SK-N-SH (cell line): Measurements from ENCODE around the gene CTCF. TPM values are rescaled to one million over a fixed set of nuclear protein-coding genes. Genes with fewer than 3 reads are reported as not detected.

Experiments
- CTCF ChIA-PET: fragments of 300-600, 350-600 bp; formaldehyde crosslinking; extraction: SDS; loops from one replicate; lab custom pipeline; 2021; lab: Yijun Ruan, JAX
- POLR2A ChIA-PET: fragments of 350-600 bp; sonication (Branson Sonifier 250); formaldehyde crosslinking; extraction: SDS; loops from one replicate; lab custom pipeline; 2020; ENCODE audit warnings: antibody characterized with exemption, inconsistent platforms; lab: Yijun Ruan, JAX
- DNase-seq: peaks from one replicate; pipeline ENCODE4 v3.0.0; 2012
- H2AFZ ChIP-seq: fragments of 200-600 bp; sonication (generic); 2 replicates; pipeline ENCODE4 v1.8.1; 2016; ENCODE audit warnings: antibody characterized with exemption, mild to moderate bottlenecking, low read depth
- H3F3A ChIP-seq: fragments of 200-600 bp; sonication (generic); replicated peaks from 2 replicates; pipeline ENCODE3; 2016; ENCODE audit warnings: antibody characterized with exemption, mild to moderate bottlenecking; ENCODE audit not compliant: insufficient read depth
- H3K27ac ChIP-seq, 2 experiments: fragments of 200-500 bp in 1 of 2; fragments of 200-600 bp in 1 of 2; sonication (Bioruptor generic) in 1 of 2; sonication (generic), shearing (Covaris generic) in 1 of 2; 2 replicates each; pipeline versions ENCODE4 v1.5.1 to v1.6.1; 2014 to 2016; ENCODE audit warnings: low read depth in 2 of 2, inconsistent platforms in 1 of 2, low read length in 1 of 2, mild to moderate bottlenecking in 1 of 2, mixed read lengths in 1 of 2
- H3K27me3 ChIP-seq: fragments of 200-600 bp; sonication (generic), shearing (Covaris generic); 2 replicates; pipeline ENCODE4 v1.6.1; 2016; ENCODE audit warnings: mixed run types; ENCODE audit not compliant: insufficient read depth
- H3K36me3 ChIP-seq, 2 experiments: fragments of 200-500 bp in 1 of 2; fragments of 200-600 bp in 1 of 2; sonication (Bioruptor generic) in 1 of 2; sonication (generic) in 1 of 2; replicated peaks in 1 of 2; 2 replicates each; pipeline versions ENCODE3 to v1.5.1; 2014 to 2016; ENCODE audit warnings: low read length in 1 of 2, mild to moderate bottlenecking in 1 of 2; ENCODE audit not compliant: insufficient read depth in 2 of 2, control insufficient read depth in 1 of 2
- H3K4me1 ChIP-seq, 2 experiments: fragments of 200-500 bp in 1 of 2; fragments of 200-600 bp in 1 of 2; sonication (Bioruptor generic) in 1 of 2; sonication (generic), shearing (Covaris generic) in 1 of 2; 2 replicates each; pipeline versions ENCODE4 v1.5.1 to v1.6.1; 2014 to 2016; ENCODE audit warnings: low read depth in 1 of 2, low read length in 1 of 2, mixed run types in 1 of 2; ENCODE audit not compliant: insufficient read depth in 2 of 2, control insufficient read depth in 1 of 2
- H3K4me2 ChIP-seq: fragments of 200-600 bp; sonication (generic), shearing (Covaris generic); 2 replicates; pipeline ENCODE4 v1.6.1; 2017; ENCODE audit warnings: mixed run types
- H3K4me3 ChIP-seq, 2 experiments: fragments of 200-500 bp in 1 of 2; fragments of 200-600 bp in 1 of 2; sonication (Bioruptor generic) in 1 of 2; sonication (generic), shearing (Covaris generic) in 1 of 2; 2 replicates each; pipeline versions ENCODE4 v1.5.1 to v1.8.1; 2014 to 2016; ENCODE audit warnings: low read depth in 2 of 2, inconsistent platforms in 1 of 2, low read length in 1 of 2, mild to moderate bottlenecking in 1 of 2, mixed read lengths in 1 of 2, moderate library complexity in 1 of 2
- H3K79me2 ChIP-seq: fragments of 200-600 bp; sonication (generic); 2 replicates; pipeline ENCODE4 v1.8.1; 2017; ENCODE audit warnings: mild to moderate bottlenecking; ENCODE audit not compliant: insufficient read depth
- H3K9ac ChIP-seq: fragments of 200-600 bp; sonication (generic); 2 replicates; pipeline ENCODE4 v1.6.1; 2017; ENCODE audit warnings: mixed run types
- H3K9me2 ChIP-seq: fragments of 200-600 bp; sonication (generic); 2 replicates; pipeline ENCODE4 v1.6.1; 2017; ENCODE audit warnings: mixed run types
- H3K9me3 ChIP-seq: fragments of 200-600 bp; sonication (generic); 2 replicates; pipeline ENCODE4 v1.6.1; 2017; ENCODE audit warnings: mixed run types, mild to moderate bottlenecking, moderate library complexity
- H4K20me1 ChIP-seq: fragments of 200-600 bp; sonication (generic); 2 replicates; pipeline ENCODE4 v1.6.1; 2017; ENCODE audit warnings: mild to moderate bottlenecking, mixed run types; ENCODE audit not compliant: insufficient read depth
- CHD2 ChIP-seq: fragments of 150-350 bp; IDR thresholded peaks from 2 replicates; pipeline ENCODE4 v1.6.1; 2018; ENCODE audit warnings: low read length; ENCODE audit not compliant: partially characterized antibody
- EP300 ChIP-seq, 2 experiments: IDR thresholded peaks; 2 replicates each; pipeline versions ENCODE4 v1.4.0 to v1.6.1; 2012; ENCODE audit warnings: borderline replicate concordance in 1 of 2, low read depth in 1 of 2, low read length in 1 of 2
- EZH2phosphoT487 ChIP-seq: fragments of 200-600 bp; sonication (generic); IDR thresholded peaks from 2 replicates; pipeline ENCODE4 v1.6.1; 2017; ENCODE audit warnings: low read depth, mixed run types, mild to moderate bottlenecking, antibody characterized with exemption, moderate library complexity, borderline replicate concordance
- FOXM1 ChIP-seq: IDR thresholded peaks from 2 replicates; pipeline ENCODE4 v1.4.0; 2012; ENCODE audit warnings: low read depth, mild to moderate bottlenecking
- GATA2 ChIP-seq: sonication (generic); formaldehyde crosslinking; IDR thresholded peaks from 2 replicates; pipeline ENCODE4 v1.5.0; 2020; ENCODE audit warnings: mild to moderate bottlenecking, missing genetic modification reagents
- JUND ChIP-seq: IDR thresholded peaks from 2 replicates; pipeline ENCODE4 v1.4.0; 2012
- MEF2A ChIP-seq: IDR thresholded peaks from 2 replicates; pipeline ENCODE4 v1.4.0; 2012; ENCODE audit warnings: low read depth, borderline replicate concordance
- MXI1 ChIP-seq: IDR thresholded peaks from 2 replicates; pipeline ENCODE4 v1.6.1; 2012; ENCODE audit warnings: mild to moderate bottlenecking, low read depth, low read length, improper control_type of control experiment
- POLR2AphosphoS5 ChIP-seq: IDR thresholded peaks from 2 replicates; pipeline ENCODE4 v1.6.1; 2012; ENCODE audit warnings: low read depth, low read length
- RCOR1 ChIP-seq: fragments of 150-350 bp; IDR thresholded peaks from 2 replicates; pipeline ENCODE4 v1.6.1; 2017; ENCODE audit warnings: antibody characterized with exemption, low read length
- RFX5 ChIP-seq: IDR thresholded peaks from 2 replicates; pipeline ENCODE4 v1.6.1; 2012; ENCODE audit warnings: mild to moderate bottlenecking, improper control_type of control experiment, low read length
- RXRA ChIP-seq: IDR thresholded peaks from 2 replicates; pipeline ENCODE4 v1.4.0; 2012; ENCODE audit warnings: low read depth, mild to moderate bottlenecking, borderline replicate concordance
- TAF1 ChIP-seq: IDR thresholded peaks from 2 replicates; pipeline ENCODE4 v1.6.1; 2012; ENCODE audit warnings: low read depth, mild to moderate bottlenecking, low read length, moderate library complexity, borderline replicate concordance
- TCF12 ChIP-seq: IDR thresholded peaks from 2 replicates; pipeline ENCODE4 v1.4.0; 2012
- TEAD4 ChIP-seq: IDR thresholded peaks from 2 replicates; pipeline ENCODE4 v1.4.0; 2012; ENCODE audit warnings: mild to moderate bottlenecking, borderline replicate concordance; ENCODE audit not compliant: insufficient read depth
- USF2 ChIP-seq: fragments of 150-350 bp; IDR thresholded peaks from 2 replicates; pipeline ENCODE4 v1.6.1; 2017; ENCODE audit warnings: antibody characterized with exemption, low read length, low read depth, borderline replicate concordance
- YY1 ChIP-seq: IDR thresholded peaks from 2 replicates; pipeline ENCODE4 v1.4.0; 2012; ENCODE audit warnings: low read depth, mild to moderate bottlenecking
- WGBS: methylation state at CpG from one replicate; pipeline ENCODE4 v1.1.6; 2017; ENCODE audit warnings: low lambda C conversion rate; 5-methylcytosine and 5-hydroxymethylcytosine counted together
- polyA plus RNA-seq, 3 experiments: library from polyadenylated mRNA; depleted of rRNA; stranded (reverse); fragments of >200 nt; gene quantifications; 2 replicates each; pipeline ENCODE4 v1.2.3, GENCODE V29; 2012
- TF ChIP-seq, protein P1 (sequence below): fragments of 150-350 bp; IDR thresholded peaks from 2 replicates; pipeline ENCODE4 v1.6.1; 2016; ENCODE audit warnings: mild to moderate bottlenecking, low read depth, low read length
- TF ChIP-seq, protein P2 (sequence below): IDR thresholded peaks from 2 replicates; pipeline ENCODE4 v1.6.1; 2012; ENCODE audit warnings: mild to moderate bottlenecking, low read depth, low read length, moderate library complexity
- TF ChIP-seq, protein P3 (sequence below): IDR thresholded peaks from 2 replicates; pipeline ENCODE4 v1.4.0; 2012; ENCODE audit warnings: low read depth

The CTCF gene
- polyA plus RNA-seq, 1 of the 3 experiments (the other 2 are of a cell fraction): 19.6 TPM

- Histone ChIP-seq H2AFZ (peak overlapping the region; percentile 94), H3K79me2 (peaks cover 3% of the 10 kb centered on the region; the same call in 1 of the 2 replicates), H3K36me3 (peaks cover 0 to 13% of the 10 kb centered on the region in 2 experiments), H3K27ac (peak overlapping the region; percentile 56 to 86; a peak in 3 of 4 replicates), H3K4me2 (peak overlapping the region; percentile 99), H3K4me1 (peaks cover 10 to 27% of the 10 kb centered on the region in 2 experiments; a peak in 2 of 4 replicates), H3F3A (peaks cover 14% of the 10 kb centered on the region), H3K9me3 (no peaks in the 10 kb centered on the region), H4K20me1 (no peaks in the 10 kb centered on the region), H3K9ac (no peak overlapping the region), H3K9me2 (no peaks in the 10 kb centered on the region), H3K27me3 (no peaks in the 10 kb centered on the region), H3K4me3 (peak overlapping the region; percentile 67 to 73; a peak in 3 of 4 replicates)
- no peak for DNase-seq
- WGBS: 55% methylated on average over 8 of the region's 10 CpGs
- TF ChIP-seq TCF12 (no peak), MEF2A (no peak), TAF1 (no peak), EP300 (IDR thresholded peaks at IDR 0.05; ENCODE audit: borderline replicate concordance in 1 of 2, low read depth in 1 of 2, low read length in 1 of 2) (no peak), RXRA (no peak), EZH2phosphoT487 (no peak), POLR2AphosphoS5 (no peak)
- TF ChIP-seq, protein P1, sequence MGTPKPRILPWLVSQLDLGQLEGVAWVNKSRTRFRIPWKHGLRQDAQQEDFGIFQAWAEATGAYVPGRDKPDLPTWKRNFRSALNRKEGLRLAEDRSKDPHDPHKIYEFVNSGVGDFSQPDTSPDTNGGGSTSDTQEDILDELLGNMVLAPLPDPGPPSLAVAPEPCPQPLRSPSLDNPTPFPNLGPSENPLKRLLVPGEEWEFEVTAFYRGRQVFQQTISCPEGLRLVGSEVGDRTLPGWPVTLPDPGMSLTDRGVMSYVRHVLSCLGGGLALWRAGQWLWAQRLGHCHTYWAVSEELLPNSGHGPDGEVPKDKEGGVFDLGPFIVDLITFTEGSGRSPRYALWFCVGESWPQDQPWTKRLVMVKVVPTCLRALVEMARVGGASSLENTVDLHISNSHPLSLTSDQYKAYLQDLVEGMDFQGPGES: no peak
- TF ChIP-seq, protein P2, sequence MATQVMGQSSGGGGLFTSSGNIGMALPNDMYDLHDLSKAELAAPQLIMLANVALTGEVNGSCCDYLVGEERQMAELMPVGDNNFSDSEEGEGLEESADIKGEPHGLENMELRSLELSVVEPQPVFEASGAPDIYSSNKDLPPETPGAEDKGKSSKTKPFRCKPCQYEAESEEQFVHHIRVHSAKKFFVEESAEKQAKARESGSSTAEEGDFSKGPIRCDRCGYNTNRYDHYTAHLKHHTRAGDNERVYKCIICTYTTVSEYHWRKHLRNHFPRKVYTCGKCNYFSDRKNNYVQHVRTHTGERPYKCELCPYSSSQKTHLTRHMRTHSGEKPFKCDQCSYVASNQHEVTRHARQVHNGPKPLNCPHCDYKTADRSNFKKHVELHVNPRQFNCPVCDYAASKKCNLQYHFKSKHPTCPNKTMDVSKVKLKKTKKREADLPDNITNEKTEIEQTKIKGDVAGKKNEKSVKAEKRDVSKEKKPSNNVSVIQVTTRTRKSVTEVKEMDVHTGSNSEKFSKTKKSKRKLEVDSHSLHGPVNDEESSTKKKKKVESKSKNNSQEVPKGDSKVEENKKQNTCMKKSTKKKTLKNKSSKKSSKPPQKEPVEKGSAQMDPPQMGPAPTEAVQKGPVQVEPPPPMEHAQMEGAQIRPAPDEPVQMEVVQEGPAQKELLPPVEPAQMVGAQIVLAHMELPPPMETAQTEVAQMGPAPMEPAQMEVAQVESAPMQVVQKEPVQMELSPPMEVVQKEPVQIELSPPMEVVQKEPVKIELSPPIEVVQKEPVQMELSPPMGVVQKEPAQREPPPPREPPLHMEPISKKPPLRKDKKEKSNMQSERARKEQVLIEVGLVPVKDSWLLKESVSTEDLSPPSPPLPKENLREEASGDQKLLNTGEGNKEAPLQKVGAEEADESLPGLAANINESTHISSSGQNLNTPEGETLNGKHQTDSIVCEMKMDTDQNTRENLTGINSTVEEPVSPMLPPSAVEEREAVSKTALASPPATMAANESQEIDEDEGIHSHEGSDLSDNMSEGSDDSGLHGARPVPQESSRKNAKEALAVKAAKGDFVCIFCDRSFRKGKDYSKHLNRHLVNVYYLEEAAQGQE: no peak
- POLR2A ChIA-PET: interaction anchor here (1.0 to 2.4 kb wide), 3 partner anchors 105 to 179 kb away, joined by 3 to 11 read pairs (median 4); partner anchors contain the start of genes CTCF and RIPOR1
- CTCF ChIA-PET: interaction anchor here (0.6 to 18.3 kb wide), 31 partner anchors 9 to 374 kb away, joined by 3 to 246 read pairs (median 5); partner anchors contain the start of genes ATP6V0D1, CARMIL2, CTCF and RIPOR1
Observed at GRCh38 chr16:67667453-67667816, 105.1 kb downstream of the CTCF start.

DNA sequence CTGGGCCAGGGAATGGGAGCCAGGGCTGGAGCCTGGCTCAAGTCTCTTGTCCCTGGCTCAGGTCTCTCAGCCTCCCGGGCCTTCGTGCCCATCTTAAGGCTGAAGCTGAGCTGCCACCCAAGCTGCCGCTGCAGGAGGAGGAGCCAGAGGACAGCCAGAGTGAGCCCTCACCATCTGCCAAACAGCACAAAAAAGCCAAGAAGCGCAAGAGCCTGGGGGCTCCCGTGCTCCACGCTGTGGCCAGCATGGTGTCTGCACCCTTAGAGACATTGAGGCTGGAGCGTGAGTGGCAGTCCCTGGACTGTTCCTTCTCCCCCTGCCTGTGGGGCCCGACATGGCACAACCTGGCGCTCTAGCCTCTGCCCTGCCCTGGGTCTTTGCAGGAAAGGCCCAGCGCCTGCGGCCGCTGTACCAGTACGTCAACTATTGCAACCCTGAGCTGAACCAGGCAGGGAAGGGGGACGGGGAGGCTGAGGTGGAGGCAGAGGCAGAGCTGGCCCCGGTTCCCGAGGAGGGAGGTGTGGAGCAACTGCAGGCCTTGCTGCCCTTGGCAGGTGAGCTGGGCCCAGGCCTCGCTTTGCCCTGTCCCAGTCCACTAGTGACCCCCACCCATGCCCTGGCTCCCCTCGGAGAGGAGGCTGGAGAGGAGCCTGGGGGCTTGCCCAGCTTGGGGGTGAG, 105.6 kb downstream of the CTCF start:
- H3K27me3 ChIP-seq: no peaks in the 10 kb centered on the region
- no peaks in the 10 kb centered on the region for H3K9me2 ChIP-seq
- H2AFZ ChIP-seq: no peak overlapping the region
- peak overlapping the region; percentile 19 to 67; a peak in 2 of 4 replicates for H3K4me3 ChIP-seq
- no peaks in the 10 kb centered on the region for H4K20me1 ChIP-seq
- H3K4me1 ChIP-seq: peaks cover 12 to 31% of the 10 kb centered on the region in 2 experiments; a peak in 2 of 4 replicates
- H3K36me3 ChIP-seq: peaks cover 0 to 8% of the 10 kb centered on the region in 2 experiments
- peak overlapping the region; percentile 99 for H3K4me2 ChIP-seq
- peaks cover 3% of the 10 kb centered on the region; the same call in 1 of the 2 replicates for H3K79me2 ChIP-seq
- ChIA-PET POLR2A (interaction anchor here (0.6 to 2.4 kb wide), 3 partner anchors 8 to 105 kb away, joined by 3 to 11 read pairs (median 4); partner anchors contain the start of genes ACD and CTCF), CTCF (interaction anchor here (0.6 to 18.3 kb wide), 42 partner anchors 9 to 373 kb away, joined by 3 to 246 read pairs (median 4); partner anchors contain the start of genes ATP6V0D1, CARMIL2, CTCF and RIPOR1)
- DNase-seq: peak; percentile 95
- no peak overlapping the region for H3K9ac ChIP-seq
- peak overlapping the region; percentile 56 to 86; a peak in 3 of 4 replicates for H3K27ac ChIP-seq
- 35% methylated on average over 9 of the region's 18 CpGs for WGBS
- H3K9me3 ChIP-seq: no peaks in the 10 kb centered on the region
- H3F3A ChIP-seq: peaks cover 14% of the 10 kb centered on the region
- TF ChIP-seq MXI1: peak; percentile 70
- no peak for TF ChIP-seq RFX5
- no peak for TF ChIP-seq TEAD4
- no peak for TF ChIP-seq TAF1
- no peak for TF ChIP-seq JUND
- no peak for TF ChIP-seq GATA2 (CRISPR knock-in tag)
- TF ChIP-seq RCOR1: no peak
- TF ChIP-seq, protein P3, sequence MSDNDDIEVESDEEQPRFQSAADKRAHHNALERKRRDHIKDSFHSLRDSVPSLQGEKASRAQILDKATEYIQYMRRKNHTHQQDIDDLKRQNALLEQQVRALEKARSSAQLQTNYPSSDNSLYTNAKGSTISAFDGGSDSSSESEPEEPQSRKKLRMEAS: 0 out of 2 replicates have a peak, but pooled peaks have one; percentile 75
- no peak for TF ChIP-seq YY1
- no peak for TF ChIP-seq FOXM1
- no peak for TF ChIP-seq RXRA
- no peak for TF ChIP-seq TCF12
- TF ChIP-seq CHD2: peak; percentile 51
- no peak for TF ChIP-seq USF2
